SU-DHL-6 (cell line): ENCODE data around the gene LDB3.

Experiments used
- EZH2phosphoT487 ChIP-seq: fragments of 200-600 bp; sonication (generic), shearing (Covaris generic); conservative IDR thresholded peaks from 2 replicates; pipeline ENCODE4 v1.6.1; 2018; ENCODE audit warnings: mild to moderate bottlenecking, antibody characterized with exemption, low read length, moderate library complexity, mixed read lengths
- TF ChIP-seq, protein P1 (sequence below): fragments of 200-600 bp; sonication (generic); IDR thresholded peaks from one replicate; pipeline ENCODE4 v1.5.1; 2017; ENCODE audit warnings: antibody characterized with exemption, mild to moderate bottlenecking, low read length, moderate library complexity; ENCODE audit not compliant: insufficient read depth, poor library complexity, severe bottlenecking

DNA sequence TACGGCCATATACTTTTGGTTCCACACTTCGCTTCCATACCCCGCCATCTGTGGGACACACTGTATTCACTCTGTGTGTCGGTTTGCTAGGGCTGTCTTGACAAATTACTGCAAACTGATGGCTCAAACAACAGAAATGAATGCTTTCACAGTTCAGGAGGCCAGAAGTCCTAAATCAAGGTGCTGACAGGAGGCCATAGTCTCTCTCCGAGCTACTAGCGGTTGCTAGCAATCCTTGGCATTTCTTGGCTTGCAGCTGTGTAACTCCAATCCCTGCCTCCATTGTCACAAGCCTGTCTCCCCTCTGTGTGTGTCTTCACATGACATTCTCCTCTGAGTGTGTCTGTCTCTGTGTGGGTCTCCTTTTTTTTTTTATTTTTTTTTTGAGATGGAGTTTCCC is 59.2 kb downstream of the LDB3 start:
- TF ChIP-seq, protein P1, sequence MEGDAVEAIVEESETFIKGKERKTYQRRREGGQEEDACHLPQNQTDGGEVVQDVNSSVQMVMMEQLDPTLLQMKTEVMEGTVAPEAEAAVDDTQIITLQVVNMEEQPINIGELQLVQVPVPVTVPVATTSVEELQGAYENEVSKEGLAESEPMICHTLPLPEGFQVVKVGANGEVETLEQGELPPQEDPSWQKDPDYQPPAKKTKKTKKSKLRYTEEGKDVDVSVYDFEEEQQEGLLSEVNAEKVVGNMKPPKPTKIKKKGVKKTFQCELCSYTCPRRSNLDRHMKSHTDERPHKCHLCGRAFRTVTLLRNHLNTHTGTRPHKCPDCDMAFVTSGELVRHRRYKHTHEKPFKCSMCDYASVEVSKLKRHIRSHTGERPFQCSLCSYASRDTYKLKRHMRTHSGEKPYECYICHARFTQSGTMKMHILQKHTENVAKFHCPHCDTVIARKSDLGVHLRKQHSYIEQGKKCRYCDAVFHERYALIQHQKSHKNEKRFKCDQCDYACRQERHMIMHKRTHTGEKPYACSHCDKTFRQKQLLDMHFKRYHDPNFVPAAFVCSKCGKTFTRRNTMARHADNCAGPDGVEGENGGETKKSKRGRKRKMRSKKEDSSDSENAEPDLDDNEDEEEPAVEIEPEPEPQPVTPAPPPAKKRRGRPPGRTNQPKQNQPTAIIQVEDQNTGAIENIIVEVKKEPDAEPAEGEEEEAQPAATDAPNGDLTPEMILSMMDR, result no peak
- no peak for TF ChIP-seq EZH2phosphoT487
